Measurements from ENCODE around the gene ABLIM2.

The ABLIM2 gene

DNA sequence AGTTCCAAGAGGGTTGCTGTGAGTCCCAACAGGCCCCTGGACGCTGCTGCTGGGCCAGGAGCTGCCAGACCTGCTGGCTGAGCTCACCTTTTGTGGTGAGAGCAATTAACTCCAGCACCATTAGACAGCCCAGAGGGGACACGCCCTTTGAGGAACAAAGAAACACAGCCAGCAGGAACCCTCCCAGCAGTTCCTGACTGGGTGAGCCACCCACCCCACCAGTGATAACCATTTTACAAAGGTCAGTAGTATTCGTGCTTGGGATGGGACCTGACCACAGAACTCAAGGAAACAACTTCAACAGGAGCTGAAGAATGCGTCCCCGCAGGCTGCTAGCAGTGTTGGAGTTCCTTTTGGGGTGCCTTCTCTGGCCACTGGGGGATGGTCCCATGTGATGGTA lies 180.1 kb downstream of the ABLIM2 start:
- TF ChIP-seq ESRRG (CRISPR knock-in tag; IDR thresholded peaks at IDR 0.05), result no peak
- TF ChIP-seq OSR1 (CRISPR knock-in tag; IDR thresholded peaks at IDR 0.05), result no peak
- TF ChIP-seq ARNTL (CRISPR knock-in tag; IDR thresholded peaks at IDR 0.05; ENCODE audit: borderline replicate concordance, low read depth), result no peak
- no peak for TF ChIP-seq TCF4 (CRISPR knock-in tag; IDR thresholded peaks at IDR 0.05; ENCODE audit: borderline replicate concordance)
- TF ChIP-seq, protein P1, sequence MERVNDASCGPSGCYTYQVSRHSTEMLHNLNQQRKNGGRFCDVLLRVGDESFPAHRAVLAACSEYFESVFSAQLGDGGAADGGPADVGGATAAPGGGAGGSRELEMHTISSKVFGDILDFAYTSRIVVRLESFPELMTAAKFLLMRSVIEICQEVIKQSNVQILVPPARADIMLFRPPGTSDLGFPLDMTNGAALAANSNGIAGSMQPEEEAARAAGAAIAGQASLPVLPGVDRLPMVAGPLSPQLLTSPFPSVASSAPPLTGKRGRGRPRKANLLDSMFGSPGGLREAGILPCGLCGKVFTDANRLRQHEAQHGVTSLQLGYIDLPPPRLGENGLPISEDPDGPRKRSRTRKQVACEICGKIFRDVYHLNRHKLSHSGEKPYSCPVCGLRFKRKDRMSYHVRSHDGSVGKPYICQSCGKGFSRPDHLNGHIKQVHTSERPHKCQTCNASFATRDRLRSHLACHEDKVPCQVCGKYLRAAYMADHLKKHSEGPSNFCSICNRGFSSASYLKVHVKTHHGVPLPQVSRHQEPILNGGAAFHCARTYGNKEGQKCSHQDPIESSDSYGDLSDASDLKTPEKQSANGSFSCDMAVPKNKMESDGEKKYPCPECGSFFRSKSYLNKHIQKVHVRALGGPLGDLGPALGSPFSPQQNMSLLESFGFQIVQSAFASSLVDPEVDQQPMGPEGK (CRISPR knock-in tag; IDR thresholded peaks at IDR 0.05; ENCODE audit: borderline replicate concordance), result no peak
- no peak for TF ChIP-seq ZFP30 (CRISPR knock-in tag; IDR thresholded peaks at IDR 0.05)
- TF ChIP-seq TOX (CRISPR knock-in tag; IDR thresholded peaks at IDR 0.05; ENCODE audit: borderline replicate concordance), result no peak
- TF ChIP-seq ZNF565 (CRISPR knock-in tag; conservative IDR thresholded peaks at IDR 0.05; ENCODE audit: low read depth), result no peak
- TF ChIP-seq ZC3H10 (CRISPR knock-in tag; IDR thresholded peaks at IDR 0.05), result no peak

GRCh38 chr4:7976634-7977033 lies 182.0 kb downstream of the ABLIM2 start:
- TF ChIP-seq RARB (CRISPR knock-in tag; IDR thresholded peaks at IDR 0.05) (no peak), ZFP3 (CRISPR knock-in tag; IDR thresholded peaks at IDR 0.05) (no peak), BACH2 (CRISPR knock-in tag; IDR thresholded peaks at IDR 0.05; ENCODE audit: borderline replicate concordance) (no peak), ZNF70 (CRISPR knock-in tag; IDR thresholded peaks at IDR 0.05) (no peak), ZNF8 (CRISPR knock-in tag; IDR thresholded peaks at IDR 0.05) (no peak), PPARA (CRISPR knock-in tag; IDR thresholded peaks at IDR 0.05; ENCODE audit: borderline replicate concordance) (no peak), ESRRG (CRISPR knock-in tag; IDR thresholded peaks at IDR 0.05) (no peak), CSDC2 (CRISPR knock-in tag; IDR thresholded peaks at IDR 0.05) (no peak), ZNF565 (CRISPR knock-in tag; conservative IDR thresholded peaks at IDR 0.05; ENCODE audit: low read depth) (no peak)
- TF ChIP-seq, protein P2, sequence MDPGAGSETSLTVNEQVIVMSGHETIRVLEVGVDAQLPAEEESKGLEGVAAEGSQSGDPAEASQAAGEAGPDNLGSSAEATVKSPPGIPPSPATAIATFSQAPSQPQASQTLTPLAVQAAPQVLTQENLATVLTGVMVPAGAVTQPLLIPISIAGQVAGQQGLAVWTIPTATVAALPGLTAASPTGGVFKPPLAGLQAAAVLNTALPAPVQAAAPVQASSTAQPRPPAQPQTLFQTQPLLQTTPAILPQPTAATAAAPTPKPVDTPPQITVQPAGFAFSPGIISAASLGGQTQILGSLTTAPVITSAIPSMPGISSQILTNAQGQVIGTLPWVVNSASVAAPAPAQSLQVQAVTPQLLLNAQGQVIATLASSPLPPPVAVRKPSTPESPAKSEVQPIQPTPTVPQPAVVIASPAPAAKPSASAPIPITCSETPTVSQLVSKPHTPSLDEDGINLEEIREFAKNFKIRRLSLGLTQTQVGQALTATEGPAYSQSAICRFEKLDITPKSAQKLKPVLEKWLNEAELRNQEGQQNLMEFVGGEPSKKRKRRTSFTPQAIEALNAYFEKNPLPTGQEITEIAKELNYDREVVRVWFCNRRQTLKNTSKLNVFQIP (CRISPR knock-in tag; IDR thresholded peaks at IDR 0.05; ENCODE audit: borderline replicate concordance, low read depth), result no peak

More for the DNA sequence above, 180.1 kb downstream of the ABLIM2 start:
- no peak; the same call in 2 of the 3 replicates for ATAC-seq

DNA sequence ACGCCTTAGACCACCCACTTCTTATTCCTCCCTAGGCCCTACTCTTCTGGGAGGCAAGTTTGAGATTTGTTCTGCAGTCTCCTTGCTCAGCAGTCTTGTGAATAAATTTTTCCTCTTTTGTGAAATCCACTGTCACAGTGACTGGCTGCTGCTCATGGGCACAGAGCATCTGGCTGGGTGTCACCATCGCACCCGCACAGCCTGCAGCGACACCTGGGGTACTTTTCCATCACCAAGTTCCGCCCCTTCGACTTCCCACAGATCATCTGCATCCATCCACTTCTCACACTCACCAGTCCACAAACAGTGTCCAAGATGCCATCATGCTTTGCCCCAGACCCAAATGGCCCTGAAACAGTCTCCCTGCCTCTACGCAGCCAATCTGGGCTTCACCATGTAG lies 182.6 kb downstream of the ABLIM2 start:
- no peak for ATAC-seq
- no peak for TF ChIP-seq OSR1 (CRISPR knock-in tag; IDR thresholded peaks at IDR 0.05)
- TF ChIP-seq ISL1 (CRISPR knock-in tag; IDR thresholded peaks at IDR 0.05), result no peak
- no peak for TF ChIP-seq BACH2 (CRISPR knock-in tag; IDR thresholded peaks at IDR 0.05; ENCODE audit: borderline replicate concordance)
- no peak for TF ChIP-seq TOX (CRISPR knock-in tag; IDR thresholded peaks at IDR 0.05; ENCODE audit: borderline replicate concordance)
- TF ChIP-seq, protein P3, sequence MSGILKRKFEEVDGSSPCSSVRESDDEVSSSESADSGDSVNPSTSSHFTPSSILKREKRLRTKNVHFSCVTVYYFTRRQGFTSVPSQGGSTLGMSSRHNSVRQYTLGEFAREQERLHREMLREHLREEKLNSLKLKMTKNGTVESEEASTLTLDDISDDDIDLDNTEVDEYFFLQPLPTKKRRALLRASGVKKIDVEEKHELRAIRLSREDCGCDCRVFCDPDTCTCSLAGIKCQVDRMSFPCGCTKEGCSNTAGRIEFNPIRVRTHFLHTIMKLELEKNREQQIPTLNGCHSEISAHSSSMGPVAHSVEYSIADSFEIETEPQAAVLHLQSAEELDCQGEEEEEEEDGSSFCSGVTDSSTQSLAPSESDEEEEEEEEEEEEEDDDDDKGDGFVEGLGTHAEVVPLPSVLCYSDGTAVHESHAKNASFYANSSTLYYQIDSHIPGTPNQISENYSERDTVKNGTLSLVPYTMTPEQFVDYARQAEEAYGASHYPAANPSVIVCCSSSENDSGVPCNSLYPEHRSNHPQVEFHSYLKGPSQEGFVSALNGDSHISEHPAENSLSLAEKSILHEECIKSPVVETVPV (CRISPR knock-in tag; IDR thresholded peaks at IDR 0.05), result no peak
- TF ChIP-seq, protein P4, sequence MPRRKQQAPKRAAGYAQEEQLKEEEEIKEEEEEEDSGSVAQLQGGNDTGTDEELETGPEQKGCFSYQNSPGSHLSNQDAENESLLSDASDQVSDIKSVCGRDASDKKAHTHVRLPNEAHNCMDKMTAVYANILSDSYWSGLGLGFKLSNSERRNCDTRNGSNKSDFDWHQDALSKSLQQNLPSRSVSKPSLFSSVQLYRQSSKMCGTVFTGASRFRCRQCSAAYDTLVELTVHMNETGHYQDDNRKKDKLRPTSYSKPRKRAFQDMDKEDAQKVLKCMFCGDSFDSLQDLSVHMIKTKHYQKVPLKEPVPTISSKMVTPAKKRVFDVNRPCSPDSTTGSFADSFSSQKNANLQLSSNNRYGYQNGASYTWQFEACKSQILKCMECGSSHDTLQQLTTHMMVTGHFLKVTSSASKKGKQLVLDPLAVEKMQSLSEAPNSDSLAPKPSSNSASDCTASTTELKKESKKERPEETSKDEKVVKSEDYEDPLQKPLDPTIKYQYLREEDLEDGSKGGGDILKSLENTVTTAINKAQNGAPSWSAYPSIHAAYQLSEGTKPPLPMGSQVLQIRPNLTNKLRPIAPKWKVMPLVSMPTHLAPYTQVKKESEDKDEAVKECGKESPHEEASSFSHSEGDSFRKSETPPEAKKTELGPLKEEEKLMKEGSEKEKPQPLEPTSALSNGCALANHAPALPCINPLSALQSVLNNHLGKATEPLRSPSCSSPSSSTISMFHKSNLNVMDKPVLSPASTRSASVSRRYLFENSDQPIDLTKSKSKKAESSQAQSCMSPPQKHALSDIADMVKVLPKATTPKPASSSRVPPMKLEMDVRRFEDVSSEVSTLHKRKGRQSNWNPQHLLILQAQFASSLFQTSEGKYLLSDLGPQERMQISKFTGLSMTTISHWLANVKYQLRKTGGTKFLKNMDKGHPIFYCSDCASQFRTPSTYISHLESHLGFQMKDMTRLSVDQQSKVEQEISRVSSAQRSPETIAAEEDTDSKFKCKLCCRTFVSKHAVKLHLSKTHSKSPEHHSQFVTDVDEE (CRISPR knock-in tag; IDR thresholded peaks at IDR 0.05), result no peak
- TF ChIP-seq, protein P2 (CRISPR knock-in tag; IDR thresholded peaks at IDR 0.05; ENCODE audit: borderline replicate concordance, low read depth), result no peak
- TF ChIP-seq, protein P1 (CRISPR knock-in tag; IDR thresholded peaks at IDR 0.05; ENCODE audit: borderline replicate concordance), result no peak
- no peak for TF ChIP-seq ZNF70 (CRISPR knock-in tag; IDR thresholded peaks at IDR 0.05)
- TF ChIP-seq ESRRG (CRISPR knock-in tag; IDR thresholded peaks at IDR 0.05), result no peak
- TF ChIP-seq SNAI2 (CRISPR knock-in tag; IDR thresholded peaks at IDR 0.05), result no peak
- TF ChIP-seq, protein P5, sequence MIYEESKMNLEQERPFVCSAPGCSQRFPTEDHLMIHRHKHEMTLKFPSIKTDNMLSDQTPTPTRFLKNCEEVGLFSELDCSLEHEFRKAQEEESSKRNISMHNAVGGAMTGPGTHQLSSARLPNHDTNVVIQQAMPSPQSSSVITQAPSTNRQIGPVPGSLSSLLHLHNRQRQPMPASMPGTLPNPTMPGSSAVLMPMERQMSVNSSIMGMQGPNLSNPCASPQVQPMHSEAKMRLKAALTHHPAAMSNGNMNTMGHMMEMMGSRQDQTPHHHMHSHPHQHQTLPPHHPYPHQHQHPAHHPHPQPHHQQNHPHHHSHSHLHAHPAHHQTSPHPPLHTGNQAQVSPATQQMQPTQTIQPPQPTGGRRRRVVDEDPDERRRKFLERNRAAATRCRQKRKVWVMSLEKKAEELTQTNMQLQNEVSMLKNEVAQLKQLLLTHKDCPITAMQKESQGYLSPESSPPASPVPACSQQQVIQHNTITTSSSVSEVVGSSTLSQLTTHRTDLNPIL (CRISPR knock-in tag; IDR thresholded peaks at IDR 0.05; ENCODE audit: low read depth), result no peak

More at GRCh38 chr4:7976634-7977033, 182.0 kb downstream of the ABLIM2 start:
- no peak for ATAC-seq

Measured in SK-N-SH treated with all-trans-retinoic acid at 6 μM for 48 hours (cell line).